ENCODE measurements around the gene RPS24. TPM values are rescaled to one million over a fixed set of nuclear protein-coding genes. Genes with fewer than 3 reads are reported as not detected.

The RPS24 gene
- total and polyA plus RNA-seq, 2 of the 13 experiments (the other 11 are each of a cell fraction or from before 2014, with no cell fraction given) = 2,690 to 3,319 TPM

- TF ChIP-seq GFI1 (CRISPR knock-in tag; IDR thresholded peaks at IDR 0.05; ENCODE audit: borderline replicate concordance) = peak; percentile 99
- TF ChIP-seq NR3C1 (CRISPR knock-in tag; IDR thresholded peaks at IDR 0.05) = no peak
- no peak for TF ChIP-seq GATA4 (IDR thresholded peaks at IDR 0.05; ENCODE audit: borderline replicate concordance, low read depth)
- TF ChIP-seq MBD4 (IDR thresholded peaks at IDR 0.05; ENCODE audit: borderline replicate concordance, low read length) = no peak
- no peak for TF ChIP-seq ZBTB40 (IDR thresholded peaks at IDR 0.05)
- no peak for TF ChIP-seq ZBTB40 (CRISPR knock-in tag; IDR thresholded peaks at IDR 0.05)
- TF ChIP-seq SMARCE1 (IDR thresholded peaks at IDR 0.05; ENCODE audit: borderline replicate concordance) = no peak
- peak; percentile 66; the same call in 1 of the 2 replicates for TF ChIP-seq HOMEZ (CRISPR knock-in tag; IDR thresholded peaks at IDR 0.05; ENCODE audit: low read depth)
- TF ChIP-seq HCFC1 (IDR thresholded peaks at IDR 0.05; ENCODE audit: low read depth, low read length) = no peak
- TF ChIP-seq ATM (IDR thresholded peaks at IDR 0.05; ENCODE audit: borderline replicate concordance) = no peak
- TF ChIP-seq, protein P1, sequence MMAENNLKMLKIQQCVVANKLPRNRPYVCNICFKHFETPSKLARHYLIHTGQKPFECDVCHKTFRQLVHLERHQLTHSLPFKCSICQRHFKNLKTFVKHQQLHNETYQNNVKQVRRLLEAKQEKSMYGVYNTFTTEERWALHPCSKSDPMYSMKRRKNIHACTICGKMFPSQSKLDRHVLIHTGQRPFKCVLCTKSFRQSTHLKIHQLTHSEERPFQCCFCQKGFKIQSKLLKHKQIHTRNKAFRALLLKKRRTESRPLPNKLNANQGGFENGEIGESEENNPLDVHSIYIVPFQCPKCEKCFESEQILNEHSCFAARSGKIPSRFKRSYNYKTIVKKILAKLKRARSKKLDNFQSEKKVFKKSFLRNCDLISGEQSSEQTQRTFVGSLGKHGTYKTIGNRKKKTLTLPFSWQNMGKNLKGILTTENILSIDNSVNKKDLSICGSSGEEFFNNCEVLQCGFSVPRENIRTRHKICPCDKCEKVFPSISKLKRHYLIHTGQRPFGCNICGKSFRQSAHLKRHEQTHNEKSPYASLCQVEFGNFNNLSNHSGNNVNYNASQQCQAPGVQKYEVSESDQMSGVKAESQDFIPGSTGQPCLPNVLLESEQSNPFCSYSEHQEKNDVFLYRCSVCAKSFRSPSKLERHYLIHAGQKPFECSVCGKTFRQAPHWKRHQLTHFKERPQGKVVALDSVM (CRISPR knock-in tag; IDR thresholded peaks at IDR 0.05) = 0 out of 2 replicates have a peak, but pooled peaks have one; percentile 31
- no peak for TF ChIP-seq RFX3 (CRISPR knock-in tag; IDR thresholded peaks at IDR 0.05)
- no peak for TF ChIP-seq GRHL1 (CRISPR knock-in tag; conservative IDR thresholded peaks at IDR 0.05)
- no peak for TF ChIP-seq ZNF546 (CRISPR knock-in tag; conservative IDR thresholded peaks at IDR 0.05)
- TF ChIP-seq STAG1 (CRISPR knock-in tag; IDR thresholded peaks at IDR 0.05) = peak; percentile 46
- no peak for TF ChIP-seq SETDB1 (CRISPR knock-in tag; IDR thresholded peaks at IDR 0.05; ENCODE audit: borderline replicate concordance)
Observed at GRCh38 chr10:77989081-77989724, 44.5 kb upstream of the RPS24 start (continued).

Data from HepG2 (cell line).